ENCODE measurements around the gene CCNI2. TPM values are rescaled to one million over a fixed set of nuclear protein-coding genes. Genes with fewer than 3 reads are reported as not detected.

The CCNI2 gene
- total and polyA plus RNA-seq, 10 of the 15 experiments (the other 5 are each of a cell fraction or from before 2014, with no cell fraction given): 1.8 to 8.0 (median 3.2) TPM

DNA sequence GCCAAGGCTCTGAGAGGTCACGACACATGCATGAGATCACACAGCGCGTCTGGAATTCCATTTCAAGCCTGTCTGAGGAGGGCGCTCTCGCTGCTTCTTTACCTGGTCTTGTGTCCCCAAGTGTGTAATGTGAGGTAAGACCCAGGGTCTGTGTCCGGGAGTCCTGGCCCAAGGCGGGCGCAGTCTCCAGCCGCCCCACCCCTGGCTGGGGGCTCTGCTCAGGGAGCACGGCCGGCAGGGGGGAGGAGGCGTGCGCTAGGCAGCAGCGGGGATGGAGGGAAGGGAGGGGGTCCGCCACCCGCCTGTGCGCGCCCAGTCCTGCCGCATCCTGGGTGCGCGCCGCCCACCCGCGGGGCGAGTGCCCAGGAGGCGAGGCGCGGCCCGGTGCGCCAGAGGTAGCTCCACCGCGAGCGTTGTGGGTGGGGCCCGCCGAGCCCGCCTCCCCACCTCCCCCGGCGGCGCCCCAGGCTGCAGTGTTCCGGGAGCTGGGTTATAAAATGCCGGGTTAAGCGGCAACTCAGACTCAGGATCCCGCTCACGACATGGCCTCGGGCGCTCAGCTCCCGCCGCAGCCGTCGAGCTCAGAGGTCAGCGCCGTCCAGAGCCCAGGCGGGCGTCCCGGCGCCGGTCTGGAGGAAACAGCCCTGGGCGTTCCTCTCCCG is at the start of gene CCNI2 (continued):
- TF ChIP-seq, protein P1, sequence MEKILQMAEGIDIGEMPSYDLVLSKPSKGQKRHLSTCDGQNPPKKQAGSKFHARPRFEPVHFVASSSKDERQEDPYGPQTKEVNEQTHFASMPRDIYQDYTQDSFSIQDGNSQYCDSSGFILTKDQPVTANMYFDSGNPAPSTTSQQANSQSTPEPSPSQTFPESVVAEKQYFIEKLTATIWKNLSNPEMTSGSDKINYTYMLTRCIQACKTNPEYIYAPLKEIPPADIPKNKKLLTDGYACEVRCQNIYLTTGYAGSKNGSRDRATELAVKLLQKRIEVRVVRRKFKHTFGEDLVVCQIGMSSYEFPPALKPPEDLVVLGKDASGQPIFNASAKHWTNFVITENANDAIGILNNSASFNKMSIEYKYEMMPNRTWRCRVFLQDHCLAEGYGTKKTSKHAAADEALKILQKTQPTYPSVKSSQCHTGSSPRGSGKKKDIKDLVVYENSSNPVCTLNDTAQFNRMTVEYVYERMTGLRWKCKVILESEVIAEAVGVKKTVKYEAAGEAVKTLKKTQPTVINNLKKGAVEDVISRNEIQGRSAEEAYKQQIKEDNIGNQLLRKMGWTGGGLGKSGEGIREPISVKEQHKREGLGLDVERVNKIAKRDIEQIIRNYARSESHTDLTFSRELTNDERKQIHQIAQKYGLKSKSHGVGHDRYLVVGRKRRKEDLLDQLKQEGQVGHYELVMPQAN (conservative IDR thresholded peaks at IDR 0.05): 0 out of 2 replicates have a peak, but pooled peaks have one; percentile 12
- TF ChIP-seq BHLHE40 (IDR thresholded peaks at IDR 0.05; ENCODE audit: borderline replicate concordance in 1 of 2, low read depth in 2 of 2, low read length in 1 of 2) (peak in 1 of 2 experiments; percentile 47; a peak in 1 of 4 replicates), SMC3 (IDR thresholded peaks at IDR 0.05; ENCODE audit: borderline replicate concordance, low read length) (0 out of 2 replicates have a peak, but pooled peaks have one; percentile 18), RAD21 (IDR thresholded peaks at IDR 0.05; ENCODE audit: insufficient read depth, low read depth, low read length) (peak; percentile 20; the same call in 1 of the 2 replicates), SMARCA5 (IDR thresholded peaks at IDR 0.05) (peak; percentile 98), RELA (IDR thresholded peaks at IDR 0.05; ENCODE audit: borderline replicate concordance, partially characterized antibody) (no peak), NR2C1 (IDR thresholded peaks at IDR 0.05) (no peak), NBN (IDR thresholded peaks at IDR 0.05) (peak; percentile 76), WRNIP1 (IDR thresholded peaks at IDR 0.05; ENCODE audit: borderline replicate concordance, low read depth, low read length) (0 out of 2 replicates have a peak, but pooled peaks have one; percentile 68), NFXL1 (IDR thresholded peaks at IDR 0.05; ENCODE audit: borderline replicate concordance) (0 out of 2 replicates have a peak, but pooled peaks have one; percentile 57), BACH1 (IDR thresholded peaks at IDR 0.05; ENCODE audit: borderline replicate concordance) (no peak; the same call in 1 of the 2 replicates)
